Activated CD8-positive, alpha-beta memory T cell treated with anti-CD3 and anti-CD28 coated beads for 36 hours (primary cell): Measurements from ENCODE around the gene SIPA1L3. TPM values are rescaled to one million over a fixed set of nuclear protein-coding genes. Genes with fewer than 3 reads are reported as not detected.
"Not testable (repeated sequence)": the region's sequence is repeated elsewhere in the genome, so short reads cannot be mapped to it uniquely, and the experiment has no call there.

Source experiments
- CTCF ChIA-PET: fragments of 350-600 bp; sonication (Branson Sonifier 250); formaldehyde crosslinking; loops from one replicate; lab custom pipeline; 2021; ENCODE audit warnings: antibody characterized with exemption; lab: Charles Lee
- POLR2A ChIA-PET: fragments of 350-600 bp; sonication (Branson Sonifier 250); formaldehyde crosslinking; loops from one replicate; lab custom pipeline; 2021; ENCODE audit warnings: antibody characterized with exemption; lab: Charles Lee
- total RNA-seq, 2 experiments: library from RNA; stranded (reverse); gene quantifications; one replicate each; pipeline ENCODE4 v1.2.3, GENCODE V29; 2021

SIPA1L3 gene
- total RNA-seq, 2 experiments from 2014 or later: 14.0 to 15.3 TPM

DNA sequence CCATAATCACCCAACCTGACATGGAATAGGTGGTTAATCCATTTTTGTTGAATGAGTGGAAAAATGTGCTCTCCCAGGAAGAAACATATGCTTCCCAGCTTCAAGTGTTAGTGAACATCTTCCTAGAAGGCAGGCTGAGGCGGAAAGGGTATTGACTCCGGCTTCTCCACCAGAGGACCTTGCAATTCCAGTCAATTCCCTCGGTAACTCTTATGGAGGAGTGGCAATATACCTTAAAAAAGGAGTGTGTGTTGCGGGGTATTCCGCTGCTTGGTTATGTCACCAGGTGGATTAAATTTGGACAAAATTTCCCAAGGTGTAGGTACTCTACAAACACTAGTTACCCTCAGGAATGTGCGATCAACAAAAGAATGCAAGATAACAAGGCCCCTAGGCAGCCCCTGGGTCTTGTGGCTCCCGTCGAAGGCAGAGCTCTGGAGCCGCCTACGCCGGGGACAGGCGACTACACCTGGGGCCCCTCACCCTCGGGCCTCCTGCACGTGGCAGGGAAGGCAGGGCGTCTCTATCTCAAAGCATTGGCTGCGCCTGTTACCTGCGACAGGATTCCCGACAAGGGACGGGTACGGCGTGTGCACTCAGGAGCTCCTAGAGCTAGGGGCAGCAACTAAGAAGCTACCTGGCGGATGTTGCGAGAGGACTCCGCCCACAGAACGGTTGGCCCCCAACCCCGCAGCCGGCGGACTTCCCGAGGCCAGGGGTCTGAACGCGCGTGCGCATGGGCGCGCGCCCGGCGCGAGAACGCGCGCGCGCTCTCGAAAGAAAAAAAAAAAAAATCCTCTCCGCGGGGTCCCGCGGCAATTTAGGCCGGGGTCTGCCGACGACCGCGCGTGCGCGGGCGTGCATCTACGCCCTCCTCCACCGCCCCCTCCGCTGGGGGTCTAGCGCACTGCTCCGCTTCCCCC is 801 bp upstream of the SIPA1L3 start, which contains the start of gene WDR87:
TSS of gene WDR87 (minus strand) at position 649 of the 923 bp plus-strand sequence. CDS start 8,355 bp downstream, outside the sequence.
- ChIA-PET POLR2A (interaction anchor here (0.7 to 1.7 kb wide), 3 partner anchors 9 to 468 kb away, joined by 3 to 8 read pairs (median 4); partner anchors contain the start of gene PSMD8), CTCF (interaction anchor here (0.6 to 2.4 kb wide), 9 partner anchors 8 to 430 kb away, joined by 3 to 7 read pairs (median 4); partner anchors contain the start of gene CATSPERG)

DNA sequence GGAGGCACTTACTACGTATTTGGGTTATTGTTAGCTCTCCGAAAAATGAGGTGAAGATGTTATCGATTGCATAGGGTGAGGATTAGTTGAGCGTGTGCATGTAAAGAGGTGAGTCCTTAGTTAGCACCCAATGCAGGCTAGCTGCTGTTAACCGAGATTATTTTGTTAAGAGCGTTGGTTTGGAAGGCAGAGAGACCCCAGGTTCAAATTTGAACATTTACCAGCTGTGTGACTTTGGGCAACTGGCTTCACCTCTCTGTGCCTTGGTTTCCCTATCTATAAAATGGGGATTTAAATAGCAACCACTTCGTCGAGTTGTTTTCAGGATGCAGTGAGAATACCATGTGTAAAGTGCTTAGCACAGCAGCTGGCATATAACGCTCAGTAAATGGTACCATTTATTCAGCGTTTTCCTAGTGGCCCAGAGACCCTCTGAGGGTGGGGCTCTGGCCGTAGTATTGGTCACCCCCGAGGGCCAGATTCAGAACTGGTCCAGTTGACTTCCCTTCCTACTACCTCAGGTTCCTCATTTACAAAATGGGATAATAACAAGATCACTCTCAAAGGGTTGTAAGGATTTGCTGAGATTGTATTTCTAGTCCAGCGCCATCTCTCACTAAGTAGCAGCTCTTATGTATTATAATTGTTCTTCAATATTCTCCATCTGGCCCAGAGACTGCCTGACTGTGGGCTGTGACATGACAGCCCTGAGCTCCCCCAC is 887 bp downstream of the SIPA1L3 start:
- ChIA-PET CTCF (interaction anchor here (0.6 to 2.4 kb wide), 4 partner anchors 234 to 703 kb away, joined by 3 to 7 read pairs (median 4); partner anchors contain the start of gene CATSPERG), POLR2A (interaction anchor here (0.5 to 1.7 kb wide), 6 partner anchors 8 to 1625 kb away, joined by 3 to 8 read pairs (median 3); partner anchors contain the start of gene PSMD8)

DNA sequence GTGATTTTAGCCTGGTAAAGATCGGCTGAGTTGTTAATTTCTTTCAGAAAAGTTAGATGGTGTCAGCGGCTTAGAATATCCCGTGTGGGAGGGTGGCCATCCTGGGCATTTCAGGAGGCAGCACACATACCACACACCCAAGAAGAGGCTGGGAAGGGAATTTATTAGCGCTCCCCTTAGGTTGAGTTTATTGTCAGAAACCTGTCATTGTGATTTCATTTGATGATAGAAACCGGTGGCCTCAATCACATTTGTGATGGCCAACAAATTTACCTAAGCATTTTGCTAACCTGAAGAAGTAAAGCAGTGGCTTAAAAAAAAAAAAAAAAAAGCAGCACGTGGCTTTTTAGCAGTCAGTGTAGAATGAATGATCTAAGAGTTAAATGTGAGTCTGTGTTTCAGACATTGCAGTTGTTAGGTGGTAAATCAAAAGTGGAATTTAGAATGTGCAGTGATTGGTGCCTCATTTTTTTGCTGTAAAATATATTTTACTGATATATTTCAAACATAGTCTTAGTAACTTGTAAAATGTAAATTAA is 2.7 kb downstream of the SIPA1L3 start:
- CTCF ChIA-PET: interaction anchor here (0.8 kb wide), 1 partner anchor 387 kb away, joined by 5 read pairs; no protein-coding TSS in a partner anchor
- POLR2A ChIA-PET: no interaction called here

DNA sequence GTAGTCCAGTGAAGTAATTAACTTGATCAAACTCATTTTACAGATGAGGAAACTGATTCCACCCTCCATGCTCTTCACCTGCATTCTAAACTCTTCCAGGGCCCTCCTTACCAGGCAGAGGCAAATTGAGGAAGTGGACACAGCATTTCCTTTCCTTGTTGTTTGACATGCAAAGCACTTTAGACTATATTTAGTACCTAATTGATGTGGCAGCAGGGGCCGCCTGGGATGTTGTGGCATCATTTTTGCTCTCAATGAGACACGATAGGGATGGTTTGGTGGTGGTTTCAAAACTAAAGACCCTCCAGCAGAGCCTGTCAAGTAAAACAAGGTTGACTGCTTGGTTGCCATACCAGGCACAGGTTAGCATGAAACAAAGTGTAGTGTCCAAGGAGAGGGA is 7.9 kb downstream of the SIPA1L3 start:
- POLR2A ChIA-PET: no interaction called here
- CTCF ChIA-PET: interaction anchor here (1.9 kb wide), 1 partner anchor 12 kb away, joined by 5 read pairs; no protein-coding TSS in a partner anchor

DNA sequence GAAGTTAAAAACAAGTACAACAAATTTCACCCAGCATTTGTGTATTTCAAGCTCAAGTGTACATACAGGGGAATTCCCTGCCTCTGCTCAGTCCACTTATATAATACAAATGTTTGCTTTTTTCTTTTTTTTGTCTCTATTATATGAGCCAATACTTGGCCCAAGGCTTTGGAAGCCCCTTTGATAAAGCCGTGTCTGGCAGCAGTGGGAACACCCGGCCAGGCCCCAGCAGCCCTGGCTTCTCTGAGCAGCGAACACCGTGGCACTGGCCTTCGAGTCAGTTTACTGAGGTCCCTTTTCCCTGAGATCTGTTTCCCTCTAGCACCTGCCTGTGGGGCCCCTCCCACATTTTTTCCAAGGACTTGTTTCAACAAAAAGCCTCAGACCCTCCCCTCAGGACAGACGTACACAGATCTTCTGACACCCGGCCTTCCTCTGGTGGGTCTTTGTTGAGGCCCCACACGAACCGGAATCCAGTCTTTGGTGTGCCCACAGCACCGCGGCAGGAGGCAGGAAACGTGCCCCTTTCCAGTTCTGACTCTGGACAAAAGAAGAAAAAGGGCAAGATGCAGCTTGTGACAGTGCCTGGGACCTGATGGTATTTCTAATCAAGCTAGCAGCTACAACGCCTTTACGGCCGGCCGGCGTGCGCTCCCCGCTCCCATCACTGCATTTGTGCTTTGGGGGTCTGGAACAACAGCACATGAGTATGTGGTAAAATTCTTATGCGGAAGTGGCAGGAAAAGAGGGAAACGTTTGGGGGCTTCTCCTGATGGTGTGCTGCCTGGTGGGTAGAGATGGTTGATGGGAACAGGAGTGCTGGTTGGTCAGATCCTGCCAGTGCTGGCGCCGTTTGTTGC is 13.8 kb downstream of the SIPA1L3 start:
- CTCF ChIA-PET: no interaction called here

DNA sequence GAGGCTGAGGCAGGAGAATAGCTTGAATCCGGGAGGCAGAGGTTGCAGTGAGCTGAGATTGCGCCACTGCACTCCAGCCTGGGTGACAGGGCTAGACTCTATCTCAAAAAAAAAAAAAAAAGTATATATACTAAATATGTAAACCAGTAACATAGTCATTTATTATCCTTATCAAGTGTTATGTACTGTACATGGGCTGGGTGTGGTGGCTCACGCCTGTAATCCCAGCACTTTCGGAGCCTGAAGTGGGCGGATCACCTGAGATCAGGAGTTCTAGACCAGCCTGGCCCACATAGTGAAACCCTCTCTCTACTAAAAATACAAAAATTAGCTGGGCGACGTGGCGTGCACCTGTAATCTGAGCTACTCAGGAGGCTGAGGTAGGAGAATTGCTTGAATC is 17.6 kb downstream of the SIPA1L3 start:
- CTCF ChIA-PET: interaction anchor here (0.6 kb wide), 1 partner anchor 1716 kb away, joined by 3 read pairs; no protein-coding TSS in a partner anchor
- POLR2A ChIA-PET: not testable (repeated sequence)

More for the DNA sequence above, 13.8 kb downstream of the SIPA1L3 start:
- POLR2A ChIA-PET: no interaction called here

DNA sequence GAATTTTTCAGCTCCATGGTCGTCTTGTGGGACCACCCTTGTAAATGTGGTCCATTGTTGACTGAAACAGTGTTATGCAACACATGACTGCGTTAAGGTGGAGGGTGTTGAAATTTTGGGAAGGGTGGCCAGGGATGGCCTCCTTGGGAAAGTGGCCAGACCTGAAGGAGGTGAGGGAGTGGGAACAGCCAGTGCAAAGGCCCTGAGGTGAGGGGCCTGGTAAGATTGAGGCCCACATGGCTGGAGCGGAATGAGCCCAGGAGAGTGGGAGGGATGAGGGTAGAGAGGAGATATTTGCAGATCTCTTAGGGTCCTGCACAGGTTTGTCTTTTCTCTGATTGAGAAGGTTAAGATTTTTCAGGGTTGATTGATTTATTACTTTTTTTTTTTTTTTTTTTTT is 18.2 kb downstream of the SIPA1L3 start:
- ChIA-PET POLR2A (no interaction called here), CTCF (interaction anchor here (0.7 kb wide), 1 partner anchor 38 kb away, joined by 5 read pairs; no protein-coding TSS in a partner anchor)

DNA sequence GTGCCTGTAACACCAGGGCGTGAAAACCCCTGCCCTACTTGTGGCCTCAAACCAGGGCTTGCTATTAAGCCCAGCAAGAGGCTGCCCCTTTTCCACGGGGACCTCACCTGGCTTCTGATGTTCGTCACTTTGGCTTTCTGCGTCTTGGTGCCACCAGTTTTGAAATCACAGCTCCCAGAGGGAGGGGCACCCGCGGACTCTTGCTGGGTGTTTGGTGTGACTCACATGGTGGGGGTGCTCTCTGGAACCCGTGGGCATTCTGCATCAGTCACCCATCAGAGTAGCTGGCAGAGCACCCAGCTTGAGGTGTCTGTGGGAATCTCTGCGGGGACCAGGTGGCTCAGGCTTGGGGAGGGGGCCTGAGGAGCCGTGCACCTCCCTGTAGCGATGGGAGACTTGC is 19.2 kb downstream of the SIPA1L3 start:
- CTCF ChIA-PET: interaction anchor here (0.7 to 1.0 kb wide), 2 partner anchors 24 to 1692 kb away, joined by 3 read pairs; no protein-coding TSS in a partner anchor

DNA sequence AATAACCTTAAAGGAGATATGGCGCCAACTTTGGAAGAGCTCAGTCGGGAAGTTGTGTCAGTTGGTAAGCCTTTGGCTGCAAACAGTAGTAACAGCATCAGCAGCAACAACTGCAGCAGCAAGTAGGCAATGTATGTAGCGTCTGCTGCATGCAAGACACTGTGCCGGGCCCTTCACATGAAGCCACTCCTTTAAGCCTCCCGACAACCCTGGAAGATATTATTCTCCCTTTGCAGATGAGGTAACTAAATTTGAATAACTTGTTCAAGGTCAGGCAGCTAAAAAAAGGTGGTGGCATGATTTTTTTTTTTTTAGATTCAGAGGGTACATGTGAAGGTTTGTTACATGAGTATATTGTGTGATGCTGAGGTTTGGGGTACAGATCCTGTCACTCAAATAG is 19.7 kb downstream of the SIPA1L3 start:
- ChIA-PET POLR2A (no interaction called here), CTCF (interaction anchor here (0.7 to 1.0 kb wide), 2 partner anchors 24 to 1692 kb away, joined by 3 read pairs; no protein-coding TSS in a partner anchor)

More for the DNA sequence above, 19.2 kb downstream of the SIPA1L3 start:
- POLR2A ChIA-PET: no interaction called here

DNA sequence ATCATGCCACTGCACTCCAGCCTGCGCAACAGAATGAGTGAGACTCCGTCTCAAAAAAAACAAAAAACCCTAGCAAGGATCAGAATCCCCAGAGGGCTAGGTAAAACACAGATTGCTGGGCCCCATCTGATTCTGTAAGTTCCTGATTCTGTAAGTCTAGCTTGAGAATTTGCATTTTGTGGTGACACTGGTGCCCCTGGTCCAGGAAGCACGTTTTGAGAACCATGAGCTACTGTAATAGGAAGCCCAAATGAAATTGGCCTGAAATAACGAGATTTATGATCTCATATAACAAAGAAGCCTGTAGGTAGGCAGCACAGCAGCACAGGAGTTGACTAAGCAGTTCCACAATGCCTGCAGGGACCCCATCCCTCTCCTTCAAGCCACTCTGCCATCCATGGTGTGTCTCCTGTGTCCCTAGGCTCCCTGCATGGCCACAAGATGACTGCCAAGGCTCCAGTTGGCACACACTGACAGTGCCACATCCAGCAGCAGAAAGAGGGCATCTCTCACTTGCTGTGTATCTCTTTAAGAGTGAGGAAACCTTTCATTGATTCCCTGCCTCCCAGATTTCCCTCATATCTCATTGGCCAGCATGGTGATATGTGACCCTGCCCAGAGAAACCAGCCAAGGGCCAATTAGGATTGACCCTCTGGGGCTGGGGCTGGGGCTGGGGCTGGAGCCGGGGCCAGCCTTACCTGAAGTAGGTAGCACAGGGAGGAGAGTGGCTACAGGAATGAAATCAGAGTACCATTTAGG is 21.7 kb downstream of the SIPA1L3 start:
- POLR2A ChIA-PET: no interaction called here
- CTCF ChIA-PET: no interaction called here

DNA sequence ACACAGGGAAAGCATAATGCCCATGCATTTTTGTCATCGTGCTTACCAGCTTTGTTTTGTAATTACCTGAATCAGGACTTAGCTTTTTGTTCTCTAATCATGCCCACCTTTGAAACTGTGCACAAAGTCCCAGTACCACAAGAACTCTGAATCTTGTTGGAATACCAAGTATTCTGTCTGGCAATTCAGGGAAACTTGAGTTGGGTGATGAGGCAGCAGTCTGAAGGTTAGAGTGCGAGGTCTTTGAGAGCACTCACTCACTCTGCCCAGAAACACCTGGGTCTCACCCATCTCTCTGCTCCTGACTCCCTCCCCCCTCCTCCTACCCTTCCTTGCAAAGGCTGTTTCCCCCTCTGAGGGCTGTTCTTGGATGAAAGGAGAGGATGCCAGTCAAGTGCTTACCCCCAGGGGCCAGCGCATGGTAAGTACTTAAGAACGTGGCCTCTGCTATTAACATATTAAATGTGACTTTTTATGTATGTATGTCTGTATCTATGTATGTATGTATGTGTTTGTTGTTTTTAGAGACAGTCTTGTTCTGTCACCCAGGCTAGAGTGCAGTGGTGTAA is 22.4 kb downstream of the SIPA1L3 start:
- ChIA-PET CTCF (no interaction called here), POLR2A (no interaction called here)

DNA sequence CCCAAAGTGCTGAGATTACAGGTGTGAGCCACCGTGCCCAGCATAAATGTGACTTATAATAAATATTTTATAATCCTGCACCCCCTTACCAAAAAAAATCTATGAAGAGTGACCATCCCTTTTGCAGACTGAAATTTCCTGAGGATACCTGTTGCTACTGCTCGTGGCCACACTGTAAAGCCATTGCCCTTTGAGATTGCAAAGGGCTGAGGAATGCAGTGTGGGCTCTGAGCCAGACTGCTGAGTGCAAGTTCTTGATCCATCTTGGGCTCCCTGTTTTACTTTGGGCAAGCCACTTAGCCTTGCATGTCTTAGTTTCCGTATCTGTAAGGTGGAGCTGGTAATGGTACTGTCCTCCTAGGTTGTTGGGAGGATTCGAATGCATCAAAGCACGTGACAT is 23.4 kb downstream of the SIPA1L3 start:
- CTCF ChIA-PET: interaction anchor here (1.1 kb wide), 1 partner anchor 28 kb away, joined by 3 read pairs; no protein-coding TSS in a partner anchor
- POLR2A ChIA-PET: interaction anchor here (0.7 kb wide), 1 partner anchor 446 kb away, joined by 4 read pairs; no protein-coding TSS in a partner anchor

DNA sequence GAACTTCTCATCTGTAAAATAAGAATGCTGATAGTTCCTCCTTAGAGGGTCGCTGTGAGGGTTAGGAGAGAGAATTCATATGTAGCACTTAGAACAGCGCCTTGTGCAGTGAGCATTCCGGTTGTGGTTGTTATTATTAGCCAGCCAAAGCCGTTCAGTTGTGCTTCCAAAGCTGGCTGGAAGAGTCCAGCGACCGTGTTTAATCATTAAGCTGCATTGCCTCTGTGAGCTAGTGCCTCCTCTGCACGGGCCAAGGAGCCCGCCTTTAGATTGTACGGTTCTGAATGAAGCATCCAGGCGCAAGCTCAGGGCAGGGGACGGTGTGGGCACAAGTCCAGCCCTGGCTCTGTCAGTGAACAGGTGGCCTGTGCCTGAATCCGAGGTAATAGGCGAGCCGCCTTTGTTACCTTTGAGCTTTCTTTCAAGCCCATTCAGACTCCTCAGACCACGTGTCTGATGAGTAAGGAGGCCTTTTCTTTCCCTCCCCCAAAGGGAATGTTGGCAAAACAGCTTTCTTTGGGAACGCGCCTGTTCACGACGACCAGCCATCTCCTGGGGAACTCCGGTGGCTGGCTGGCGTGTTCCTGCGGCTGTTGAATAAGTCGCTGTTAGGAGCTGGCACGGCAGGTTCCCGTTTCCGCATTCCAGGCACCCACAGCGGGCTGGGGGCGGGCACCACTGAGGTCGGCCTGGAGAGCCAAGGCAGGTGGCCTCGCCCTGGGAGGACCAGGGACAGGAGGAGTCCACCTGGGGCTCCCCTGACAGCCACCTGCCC is 25.1 kb downstream of the SIPA1L3 start:
- ChIA-PET CTCF (interaction anchor here (0.7 to 0.9 kb wide), 2 partner anchors 10 to 30 kb away, joined by 3 read pairs; no protein-coding TSS in a partner anchor), POLR2A (no interaction called here)

DNA sequence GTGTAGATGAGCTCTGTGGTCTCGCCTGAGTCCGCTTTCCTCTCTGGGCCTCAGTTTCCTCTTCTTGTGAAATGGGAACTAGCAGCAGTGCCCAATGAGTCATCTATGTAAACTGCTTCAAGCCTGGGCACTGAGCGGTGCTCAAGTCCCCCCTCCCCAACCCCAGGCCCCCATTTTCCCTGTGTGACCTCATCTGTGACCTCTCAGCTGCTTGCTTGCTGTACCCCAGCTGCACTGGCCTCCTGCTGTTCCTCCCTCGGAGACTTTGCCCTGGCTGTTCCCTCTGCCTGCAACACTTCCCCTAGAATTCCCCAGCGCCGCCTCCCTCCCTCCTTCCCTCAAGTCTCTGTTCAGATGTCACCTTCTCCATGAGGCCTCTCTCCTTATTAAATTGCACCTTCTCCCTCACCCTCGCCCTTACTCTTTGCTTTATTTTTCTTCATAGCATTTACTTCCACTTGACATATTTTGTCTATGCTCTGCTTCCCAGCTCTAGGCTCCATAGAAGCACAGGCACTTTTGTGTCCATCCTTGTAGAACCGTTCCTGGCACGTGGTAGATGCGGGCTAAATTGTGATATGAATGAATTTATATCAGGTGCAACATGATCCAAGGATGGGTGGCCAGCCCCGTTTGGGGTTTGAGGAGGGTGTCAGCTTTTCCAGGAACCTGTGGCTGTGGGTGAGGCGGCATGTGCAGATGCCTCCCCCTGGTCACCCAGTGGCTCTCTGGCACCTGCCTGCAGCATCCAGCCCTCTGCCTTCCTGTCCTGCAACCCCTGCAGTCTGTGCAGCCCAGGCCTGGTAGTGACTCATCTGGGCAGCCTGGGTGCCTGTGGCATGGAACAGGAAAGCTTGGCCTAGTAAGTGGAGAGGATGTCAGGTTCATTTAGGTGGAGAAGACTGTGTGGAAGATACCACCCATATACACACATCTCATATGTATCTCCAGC is 26.3 kb downstream of the SIPA1L3 start:
- POLR2A ChIA-PET: no interaction called here

DNA sequence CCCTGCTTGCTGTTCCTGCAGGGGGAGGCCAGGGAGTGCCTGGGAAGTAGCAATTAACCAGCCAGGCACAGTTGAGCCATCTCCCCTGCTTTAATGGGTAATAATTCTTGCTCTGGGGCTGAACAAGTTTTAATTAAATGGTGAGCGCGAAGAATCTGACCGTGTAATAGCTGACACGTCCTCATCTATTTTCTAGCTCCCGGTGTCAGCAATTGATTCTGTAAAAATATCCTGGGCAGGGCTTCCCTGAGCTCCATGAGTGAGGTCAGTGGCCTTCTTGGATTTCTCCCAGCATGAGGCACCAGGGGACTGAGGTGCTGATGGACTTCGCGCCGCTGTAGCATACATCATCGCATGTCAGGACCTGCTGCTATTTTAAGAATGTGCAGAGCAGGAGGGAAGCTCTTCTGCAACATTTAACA is 26.9 kb downstream of the SIPA1L3 start:
- ChIA-PET POLR2A (no interaction called here), CTCF (no interaction called here)

More for the DNA sequence above, 26.3 kb downstream of the SIPA1L3 start:
- CTCF ChIA-PET: no interaction called here
